ENCODE data around the gene SEC61B.
"Not testable (repeated sequence)": the region's sequence is repeated elsewhere in the genome, so short reads cannot be mapped to it uniquely, and the experiment has no call there.

Gene SEC61B

GRCh38 chr9:99235926-99236634 lies 14.0 kb downstream of the SEC61B start:
- no peak for DNase-seq

GRCh38 chr9:99237356-99237755 lies 15.3 kb downstream of the SEC61B start:
- no peak for DNase-seq

GRCh38 chr9:99237849-99238248 lies 15.8 kb downstream of the SEC61B start:
- not testable (repeated sequence) for DNase-seq

GRCh38 chr9:99238331-99238730 lies 16.2 kb downstream of the SEC61B start:
- no peak for DNase-seq

- DNase-seq, result no peak
These were observed 17.4 kb downstream of the SEC61B start for GRCh38 chr9:99239341-99240060.

- DNase-seq, result no peak
These were observed 19.0 kb downstream of the SEC61B start for GRCh38 chr9:99241106-99241505.

- no peak for DNase-seq
These were observed 22.5 kb downstream of the SEC61B start for GRCh38 chr9:99244344-99245260.

- no peak for DNase-seq
These were observed 27.5 kb downstream of the SEC61B start for GRCh38 chr9:99249619-99250018.

- DNase-seq, result no peak
These were observed 29.1 kb downstream of the SEC61B start for GRCh38 chr9:99251157-99251556.

- no peak for DNase-seq
These were observed 31.1 kb downstream of the SEC61B start for GRCh38 chr9:99253134-99253533.

- peak in 34 of 56 donors; percentile 2 to 63 (median 24) for DNase-seq
These were observed 31.8 kb downstream of the SEC61B start for GRCh38 chr9:99253772-99254431.

- no peak for DNase-seq
These were observed 33.6 kb downstream of the SEC61B start for GRCh38 chr9:99255651-99256050.

GRCh38 chr9:99257723-99258389 lies 35.8 kb downstream of the SEC61B start:
- DNase-seq, result no peak

- peak; percentile 10 to 94 (median 77) for DNase-seq
These were observed 37.3 kb downstream of the SEC61B start for GRCh38 chr9:99259231-99259918.

GRCh38 chr9:99261923-99262322 lies 39.8 kb downstream of the SEC61B start:
- DNase-seq, result no peak

- no peak for DNase-seq
These were observed 40.9 kb downstream of the SEC61B start for GRCh38 chr9:99262949-99263418.

- no peak for DNase-seq
These were observed 42.1 kb downstream of the SEC61B start for GRCh38 chr9:99264070-99264680.

GRCh38 chr9:99265691-99266090 lies 43.6 kb downstream of the SEC61B start:
- DNase-seq, result no peak

- DNase-seq, result peak in 49 of 56 donors; percentile 7 to 83 (median 52)
These were observed 44.4 kb downstream of the SEC61B start for GRCh38 chr9:99266255-99267023.
